SH-SY5Y (cell line): ENCODE measurements around the gene HSPA13.

Experiments used
- GATA2 ChIP-seq: IDR thresholded peaks from 2 replicates; pipeline ENCODE4 v1.6.1; 2011; ENCODE audit warnings: mild to moderate bottlenecking, low read depth, low read length
- GATA3 ChIP-seq: IDR thresholded peaks from 2 replicates; pipeline ENCODE4 v1.6.1; 2011; ENCODE audit warnings: low read depth, mild to moderate bottlenecking, low read length, moderate library complexity

- TF ChIP-seq GATA2 (no peak), GATA3 (no peak)
Measured at GRCh38 chr21:14388282-14388681, 5.3 kb upstream of the HSPA13 start.
